ENCODE measurements around the gene FKBP15.

- TF ChIP-seq CTCF (conservative IDR thresholded peaks at IDR 0.05; ENCODE audit: low read depth, low read length) (no peak), EZH2 (IDR thresholded peaks at IDR 0.05; ENCODE audit: borderline replicate concordance, low read depth, low read length, poor library complexity, severe bottlenecking) (no peak)
These were observed 864 bp upstream of the FKBP15 start for GRCh38 chr9:113221800-113222481.

All from A673 (cell line).